ENCODE results near the gene C11orf21. TPM values are rescaled to one million over a fixed set of nuclear protein-coding genes. Genes with fewer than 3 reads are reported as not detected.

C11orf21 gene
- total RNA-seq, 1 experiment from 2014 or later: not detected

- BruUV-seq (replicated peaks): no TSS peak
- Mint-ChIP-seq H3K9me3 (ENCODE audit: low read depth, unreplicated experiment) (no peaks in the 10 kb centered on the region), H3K27me3 (ENCODE audit: unreplicated experiment) (peaks cover 78% of the 10 kb centered on the region), H3K27ac (ENCODE audit: unreplicated experiment) (no peak overlapping the region), H3K36me3 (ENCODE audit: insufficient read depth, unreplicated experiment) (no peaks in the 10 kb centered on the region), H3K4me3 (ENCODE audit: low read depth, unreplicated experiment) (no peak overlapping the region), H3K4me1 (ENCODE audit: low read depth, unreplicated experiment) (no peaks in the 10 kb centered on the region)
- CTCF ChIA-PET: no interaction called here
- TF ChIP-seq, protein P1, sequence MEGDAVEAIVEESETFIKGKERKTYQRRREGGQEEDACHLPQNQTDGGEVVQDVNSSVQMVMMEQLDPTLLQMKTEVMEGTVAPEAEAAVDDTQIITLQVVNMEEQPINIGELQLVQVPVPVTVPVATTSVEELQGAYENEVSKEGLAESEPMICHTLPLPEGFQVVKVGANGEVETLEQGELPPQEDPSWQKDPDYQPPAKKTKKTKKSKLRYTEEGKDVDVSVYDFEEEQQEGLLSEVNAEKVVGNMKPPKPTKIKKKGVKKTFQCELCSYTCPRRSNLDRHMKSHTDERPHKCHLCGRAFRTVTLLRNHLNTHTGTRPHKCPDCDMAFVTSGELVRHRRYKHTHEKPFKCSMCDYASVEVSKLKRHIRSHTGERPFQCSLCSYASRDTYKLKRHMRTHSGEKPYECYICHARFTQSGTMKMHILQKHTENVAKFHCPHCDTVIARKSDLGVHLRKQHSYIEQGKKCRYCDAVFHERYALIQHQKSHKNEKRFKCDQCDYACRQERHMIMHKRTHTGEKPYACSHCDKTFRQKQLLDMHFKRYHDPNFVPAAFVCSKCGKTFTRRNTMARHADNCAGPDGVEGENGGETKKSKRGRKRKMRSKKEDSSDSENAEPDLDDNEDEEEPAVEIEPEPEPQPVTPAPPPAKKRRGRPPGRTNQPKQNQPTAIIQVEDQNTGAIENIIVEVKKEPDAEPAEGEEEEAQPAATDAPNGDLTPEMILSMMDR (IDR thresholded peaks at IDR 0.05; ENCODE audit: unreplicated experiment): no peak
- intact Hi-C loops (cut with micrococcal nuclease; ENCODE audit: unreplicated experiment): no loop called here
- no peak for DNase-seq
Observed at GRCh38 chr11:2271077-2271326, 30.7 kb downstream of the C11orf21 start.

DNA sequence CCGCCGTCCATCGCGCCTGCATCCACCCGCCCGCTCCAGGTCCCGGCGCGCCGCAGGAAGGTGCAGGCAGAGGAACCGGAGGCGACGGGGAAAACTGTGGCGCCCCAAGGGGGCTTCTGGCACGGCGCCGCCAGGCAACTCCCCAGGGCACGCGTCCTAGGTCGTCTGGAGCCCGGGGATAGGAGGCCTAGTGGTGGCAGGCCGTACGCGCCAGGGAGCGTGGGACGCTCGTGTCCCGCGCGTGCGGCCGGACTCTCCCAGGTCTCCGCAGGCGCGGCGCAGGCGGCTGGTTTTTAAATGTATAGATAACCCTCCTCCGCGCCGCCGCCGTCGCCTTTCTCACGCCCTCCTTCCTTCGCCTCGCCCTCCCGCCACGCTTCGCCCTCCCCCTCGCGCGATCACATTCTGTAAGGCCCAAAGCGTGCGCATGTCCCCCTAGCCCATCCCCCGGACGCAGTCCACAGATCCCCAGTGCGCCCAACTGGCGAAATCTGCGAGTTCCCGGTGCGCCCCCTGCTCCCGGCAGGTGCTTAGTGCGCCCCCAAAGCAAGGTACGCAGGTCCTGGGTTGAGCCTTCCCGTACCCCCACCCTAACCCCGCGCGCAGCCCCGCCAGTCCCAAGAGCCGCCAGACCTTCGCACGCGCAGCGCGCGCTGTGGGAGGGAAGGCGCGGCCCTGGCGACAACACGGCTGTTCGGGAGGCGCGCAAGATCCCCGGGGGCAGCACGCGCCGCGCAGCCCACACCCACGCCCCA is 31.2 kb downstream of the C11orf21 start, which contains the start of gene ASCL2:
Gene ASCL2 (minus strand): TSS at position 267 of the 755 bp plus-strand sequence. CDS start 256 bp downstream, at position 11.
- Mint-ChIP-seq H3K4me3 (ENCODE audit: low read depth, unreplicated experiment) (peak within 1 kb of the TSS; percentile 71), H3K36me3 (ENCODE audit: insufficient read depth, unreplicated experiment) (no peaks in the 10 kb centered on the region), H3K9me3 (ENCODE audit: low read depth, unreplicated experiment) (no peaks in the 10 kb centered on the region), H3K27ac (ENCODE audit: unreplicated experiment) (no peak within 1 kb of the TSS), H3K4me1 (ENCODE audit: low read depth, unreplicated experiment) (no peaks in the 10 kb centered on the region), H3K27me3 (ENCODE audit: unreplicated experiment) (peaks cover 78% of the 10 kb centered on the region)
- intact Hi-C loops (cut with micrococcal nuclease; ENCODE audit: unreplicated experiment): no loop called here
- no TSS peak for BruUV-seq (replicated peaks)
- TF ChIP-seq, protein P1 (IDR thresholded peaks at IDR 0.05; ENCODE audit: unreplicated experiment): no peak
- no peak for DNase-seq
- CTCF ChIA-PET: no interaction called here

- H3K4me3 Mint-ChIP-seq (ENCODE audit: low read depth, unreplicated experiment): peak overlapping the region; percentile 71
- CTCF ChIA-PET: interaction anchor here (0.6 kb wide), 1 partner anchor 19 kb away, joined by 3 read pairs; no protein-coding TSS in a partner anchor
- intact Hi-C loops (cut with micrococcal nuclease; ENCODE audit: unreplicated experiment): no loop called here
- no peak for DNase-seq
- peaks cover 78% of the 10 kb centered on the region for H3K27me3 Mint-ChIP-seq (ENCODE audit: unreplicated experiment)
- H3K4me1 Mint-ChIP-seq (ENCODE audit: low read depth, unreplicated experiment): no peaks in the 10 kb centered on the region
- no peak overlapping the region for H3K27ac Mint-ChIP-seq (ENCODE audit: unreplicated experiment)
- no peaks in the 10 kb centered on the region for H3K36me3 Mint-ChIP-seq (ENCODE audit: insufficient read depth, unreplicated experiment)
- TF ChIP-seq, protein P1 (IDR thresholded peaks at IDR 0.05; ENCODE audit: unreplicated experiment): no peak
- no TSS peak for BruUV-seq (replicated peaks)
- H3K9me3 Mint-ChIP-seq (ENCODE audit: low read depth, unreplicated experiment): no peaks in the 10 kb centered on the region
Observed at GRCh38 chr11:2269601-2270321, 32.0 kb downstream of the C11orf21 start.

DNA sequence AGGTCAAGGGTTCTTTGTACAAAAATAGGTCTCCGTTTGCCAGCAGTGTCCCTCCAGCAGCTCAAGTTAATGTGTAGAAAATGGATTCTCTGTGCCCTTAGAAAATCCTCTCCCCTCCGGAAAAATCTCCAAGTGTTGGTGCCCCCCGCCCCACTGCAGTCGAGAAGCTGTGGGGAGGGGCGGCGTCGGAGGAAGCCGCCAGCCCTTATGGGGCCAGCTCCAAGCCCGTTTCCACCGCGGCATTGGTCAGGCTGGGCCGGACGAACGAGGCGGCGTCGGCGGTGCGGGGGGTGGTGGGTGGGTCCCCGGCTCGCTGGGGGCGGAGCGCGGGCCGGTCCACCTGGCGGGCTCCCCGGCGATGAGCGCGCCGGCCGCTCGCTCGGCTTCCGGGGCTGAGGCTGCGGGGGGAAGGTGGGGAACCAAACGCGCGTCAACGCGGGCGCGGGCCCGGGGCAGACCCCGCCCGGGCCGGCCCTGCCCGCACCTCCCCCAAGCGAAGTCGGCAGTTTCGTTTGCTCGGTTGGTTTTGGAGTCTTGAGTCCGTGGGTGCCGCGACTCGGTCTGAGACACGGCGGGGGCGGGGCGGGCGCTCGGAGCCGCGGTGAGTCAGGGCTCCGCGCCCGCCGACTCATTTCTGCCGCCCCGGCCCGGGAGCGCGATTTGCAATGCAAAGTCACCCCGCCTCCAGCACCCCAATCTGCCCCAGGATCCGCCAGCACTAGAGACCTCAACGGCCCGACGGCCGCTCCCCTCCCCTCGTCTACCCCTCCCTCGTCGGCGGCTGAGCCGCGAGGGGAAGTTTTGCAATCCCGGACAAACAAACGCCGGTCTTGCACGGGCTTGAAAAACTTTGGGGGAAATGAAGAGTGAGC is 32.8 kb downstream of the C11orf21 start:
- H3K27me3 Mint-ChIP-seq (ENCODE audit: unreplicated experiment): peaks cover 78% of the 10 kb centered on the region
- no peak overlapping the region for H3K27ac Mint-ChIP-seq (ENCODE audit: unreplicated experiment)
- H3K36me3 Mint-ChIP-seq (ENCODE audit: insufficient read depth, unreplicated experiment): no peaks in the 10 kb centered on the region
- DNase-seq: peak; percentile 66
- intact Hi-C loops (cut with micrococcal nuclease; ENCODE audit: unreplicated experiment): no loop called here
- no peaks in the 10 kb centered on the region for H3K4me1 Mint-ChIP-seq (ENCODE audit: low read depth, unreplicated experiment)
- CTCF ChIA-PET: interaction anchor here (0.6 kb wide), 3 partner anchors 11 to 20 kb away, joined by 3 read pairs; no protein-coding TSS in a partner anchor
- TF ChIP-seq, protein P1 (IDR thresholded peaks at IDR 0.05; ENCODE audit: unreplicated experiment): no peak
- H3K4me3 Mint-ChIP-seq (ENCODE audit: low read depth, unreplicated experiment): peak overlapping the region; percentile 71
- H3K9me3 Mint-ChIP-seq (ENCODE audit: low read depth, unreplicated experiment): no peaks in the 10 kb centered on the region
- no TSS peak for BruUV-seq (replicated peaks)
